Prostate gland (tissue), 2 donors: ENCODE results near the gene ITGA7.

Experiments used
- CTCF ChIP-seq, 4 experiments: fragments of 200-600 bp in 2 of 4; fragments of 450-650 bp in 2 of 4; sonication (generic) in 2 of 4; IDR thresholded peaks; 1 replicate in 3 of 4; 2 replicates in 1 of 4; pipeline ENCODE4 v1.5.1; 2016 to 2019; ENCODE audit warnings: antibody characterized with exemption in 4 of 4, mild to moderate bottlenecking in 2 of 4, moderate library complexity in 2 of 4
- POLR2A ChIP-seq: fragments of 450-650 bp; IDR thresholded peaks from one replicate; pipeline ENCODE4 v1.6.1; 2016; ENCODE audit warnings: antibody characterized with exemption, mild to moderate bottlenecking

GRCh38 chr12:55727643-55728185 is 20.0 kb upstream of the ITGA7 start:
- TF ChIP-seq CTCF (IDR thresholded peaks at IDR 0.05) (no peak), POLR2A (peak; percentile 27)
